ENCODE data around the gene AADACL4.
"Not testable (repeated sequence)": the region's sequence is repeated elsewhere in the genome, so short reads cannot be mapped to it uniquely, and the experiment has no call there.

The AADACL4 gene

DNA sequence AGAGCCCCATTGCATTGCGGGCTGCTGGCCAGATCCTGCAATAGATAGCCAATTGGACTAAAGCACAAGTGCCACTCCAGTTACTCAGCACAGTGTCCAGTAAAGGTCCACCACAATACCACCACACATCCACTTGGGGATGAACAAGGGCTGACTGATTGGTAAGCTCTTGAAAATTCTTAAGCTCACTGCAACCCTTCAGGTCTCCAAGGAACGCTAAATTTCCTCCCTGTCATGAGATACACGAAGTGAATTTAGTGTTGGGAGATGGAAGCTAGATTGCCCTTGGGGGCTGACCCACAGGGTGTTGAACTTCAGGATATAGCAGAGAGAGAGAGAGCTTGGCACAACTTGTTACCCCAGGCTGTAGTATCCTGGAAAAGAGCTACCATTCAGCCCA lies 62.2 kb downstream of the AADACL4 start:
- FAIRE-seq (no peak), DNase-seq (ENCODE audit: insufficient read length, low spot score) (no peak)

DNA sequence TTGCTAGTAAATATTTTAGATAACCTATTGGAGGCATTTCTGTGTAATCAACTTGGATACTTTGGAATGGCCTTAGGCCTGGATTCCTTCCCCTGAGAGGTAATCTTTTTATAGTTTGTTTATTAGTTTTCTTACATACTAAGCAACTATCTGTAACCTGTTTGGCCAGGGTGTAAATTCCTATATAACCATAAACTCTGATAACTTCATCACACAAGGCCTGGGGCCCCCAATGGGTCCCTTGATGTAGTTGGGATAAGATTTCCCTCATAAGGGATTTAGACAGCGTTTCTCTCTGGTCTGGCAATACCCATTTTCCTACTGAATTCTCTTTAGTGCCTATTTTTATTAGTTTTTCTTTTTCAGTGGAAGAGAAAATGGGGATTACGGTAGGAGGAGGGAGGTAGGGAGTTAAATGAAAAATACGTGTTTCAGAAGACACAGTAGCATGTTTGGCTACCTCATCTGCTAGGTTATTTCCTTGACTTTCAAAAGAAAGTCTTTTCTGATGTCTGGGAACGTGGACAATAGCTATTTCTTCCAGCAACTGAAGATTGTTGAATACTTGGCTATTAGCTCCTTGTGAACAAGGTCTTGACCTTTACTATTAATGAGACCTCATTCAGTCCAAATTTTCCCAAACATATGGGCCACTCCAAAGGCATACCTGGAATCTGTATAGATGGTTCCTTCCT lies 64.7 kb downstream of the AADACL4 start:
- no peak for FAIRE-seq
- DNase-seq (ENCODE audit: insufficient read length, low spot score) = no peak

DNA sequence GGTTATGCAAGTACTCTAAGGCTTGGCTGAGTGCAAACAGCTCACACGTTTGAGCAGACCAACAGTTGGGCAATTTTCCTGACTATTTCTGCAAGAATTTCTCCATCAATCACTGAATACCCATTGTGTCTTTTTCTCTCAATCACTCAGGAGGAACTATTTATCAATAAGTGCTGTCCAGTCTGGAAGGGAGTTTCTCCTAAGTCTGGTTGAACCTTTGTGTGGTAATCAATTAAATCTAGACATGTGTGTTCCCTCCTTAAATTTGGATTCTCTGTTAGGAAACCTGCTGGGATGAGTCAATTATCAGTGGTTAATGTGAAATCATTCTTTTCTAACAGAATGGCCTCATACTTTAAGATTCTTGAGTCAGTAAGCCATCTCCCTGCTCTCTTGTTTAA lies 65.2 kb downstream of the AADACL4 start:
- FAIRE-seq (no peak), DNase-seq (ENCODE audit: insufficient read length, low spot score) (no peak)

DNA sequence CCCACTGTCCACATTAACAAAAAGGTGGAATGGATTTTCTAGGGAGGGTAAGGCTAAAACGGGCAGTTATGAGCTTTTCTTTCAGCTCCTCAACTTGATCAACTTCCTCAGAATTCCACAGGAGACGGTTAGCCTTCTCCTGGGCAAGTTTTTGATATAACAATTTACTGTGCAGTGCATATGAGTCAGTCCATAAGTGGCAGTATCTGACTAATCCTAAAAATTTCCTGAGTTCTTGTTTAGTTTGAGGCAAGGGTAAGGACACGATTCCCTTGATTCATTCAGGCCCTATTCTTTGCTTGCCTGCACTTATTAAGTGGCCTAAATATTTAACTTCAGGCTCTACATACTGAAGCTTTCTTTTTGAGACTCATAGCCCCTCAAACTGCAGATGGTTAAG lies 65.8 kb downstream of the AADACL4 start:
- DNase-seq (ENCODE audit: insufficient read length, low spot score) = no peak
- no peak for FAIRE-seq

DNA sequence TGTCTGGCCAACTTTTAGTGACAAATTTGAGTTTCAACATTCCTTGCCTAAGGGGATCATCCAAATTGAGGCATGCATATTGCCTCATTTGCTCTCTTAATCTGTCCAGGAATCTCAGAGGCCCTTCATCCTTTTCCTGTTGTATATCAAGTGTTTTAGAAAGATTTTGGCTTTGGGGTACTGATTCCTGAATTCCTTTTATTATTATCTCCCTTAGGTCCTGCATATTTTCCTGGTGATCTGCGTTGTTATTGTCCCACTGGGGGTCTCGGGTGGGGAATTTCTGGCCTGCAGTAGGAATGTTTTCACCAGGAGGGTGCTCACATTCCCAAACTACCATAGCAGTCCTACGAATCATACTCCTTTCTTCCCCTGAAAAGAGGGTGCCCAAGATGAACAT lies 67.7 kb downstream of the AADACL4 start:
- no peak for DNase-seq (ENCODE audit: insufficient read length, low spot score)
- no peak for FAIRE-seq

DNA sequence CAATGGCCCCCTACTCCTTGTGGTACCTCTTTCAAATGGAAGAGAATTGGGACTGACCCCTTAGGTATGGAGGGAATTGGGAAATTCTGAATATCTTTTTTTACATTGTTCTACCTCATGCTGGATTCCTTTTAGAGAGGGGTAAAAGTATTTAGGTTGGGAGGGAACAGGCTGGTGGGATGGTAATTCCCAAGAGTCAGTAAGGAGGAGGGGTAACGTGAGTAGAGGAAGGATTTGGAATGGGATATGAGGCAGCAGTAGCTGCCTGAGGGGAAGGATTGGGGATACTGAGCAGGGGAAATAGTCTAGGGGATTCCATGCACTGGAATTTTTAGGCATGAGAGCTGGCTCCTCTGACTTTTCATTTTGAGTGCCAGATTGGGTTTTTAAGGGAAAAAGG lies 68.2 kb downstream of the AADACL4 start:
- FAIRE-seq (no peak), DNase-seq (ENCODE audit: insufficient read length, low spot score) (no peak)

DNA sequence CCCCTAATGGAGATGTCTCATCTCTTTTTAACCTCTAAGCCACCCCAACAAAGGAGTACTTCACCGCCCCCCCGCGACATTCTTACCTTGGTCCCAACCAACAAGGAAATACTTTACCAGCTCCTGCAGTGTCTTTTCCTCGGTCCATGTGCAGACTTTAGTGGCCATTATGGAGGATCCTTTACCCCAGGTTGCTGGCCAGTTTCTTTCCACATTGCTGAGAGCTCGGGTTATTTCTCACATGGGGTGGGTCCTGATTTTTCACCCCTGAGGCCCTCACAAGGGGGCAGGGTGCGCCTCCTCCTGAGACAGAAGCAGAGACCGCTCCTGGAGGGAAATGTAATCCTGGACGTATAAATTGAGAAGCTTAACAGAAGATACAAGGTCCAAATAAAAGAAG lies 69.0 kb downstream of the AADACL4 start:
- no peak for FAIRE-seq

DNA sequence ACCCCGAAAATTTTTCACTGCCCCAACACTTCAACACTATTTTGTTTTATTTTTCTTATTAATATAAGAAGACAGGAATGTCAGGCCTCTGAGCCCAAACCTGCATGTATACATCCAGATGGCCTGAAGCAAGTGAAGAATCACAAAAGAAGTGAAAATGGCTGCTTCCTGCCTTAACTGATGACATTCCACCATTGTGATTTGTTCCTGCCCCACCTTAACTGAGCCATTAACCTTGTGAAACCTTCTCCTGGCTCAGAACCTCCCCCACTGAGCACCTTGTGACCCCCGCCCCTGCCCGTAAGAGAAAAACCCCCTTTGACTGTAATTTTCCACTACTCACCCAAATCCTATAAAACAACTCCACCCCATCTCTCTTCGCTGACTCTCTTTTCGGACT lies 69.8 kb downstream of the AADACL4 start:
- FAIRE-seq = not testable (repeated sequence)

More for the DNA sequence above, 69.0 kb downstream of the AADACL4 start:
- DNase-seq (ENCODE audit: insufficient read length, low spot score) = no peak

DNA sequence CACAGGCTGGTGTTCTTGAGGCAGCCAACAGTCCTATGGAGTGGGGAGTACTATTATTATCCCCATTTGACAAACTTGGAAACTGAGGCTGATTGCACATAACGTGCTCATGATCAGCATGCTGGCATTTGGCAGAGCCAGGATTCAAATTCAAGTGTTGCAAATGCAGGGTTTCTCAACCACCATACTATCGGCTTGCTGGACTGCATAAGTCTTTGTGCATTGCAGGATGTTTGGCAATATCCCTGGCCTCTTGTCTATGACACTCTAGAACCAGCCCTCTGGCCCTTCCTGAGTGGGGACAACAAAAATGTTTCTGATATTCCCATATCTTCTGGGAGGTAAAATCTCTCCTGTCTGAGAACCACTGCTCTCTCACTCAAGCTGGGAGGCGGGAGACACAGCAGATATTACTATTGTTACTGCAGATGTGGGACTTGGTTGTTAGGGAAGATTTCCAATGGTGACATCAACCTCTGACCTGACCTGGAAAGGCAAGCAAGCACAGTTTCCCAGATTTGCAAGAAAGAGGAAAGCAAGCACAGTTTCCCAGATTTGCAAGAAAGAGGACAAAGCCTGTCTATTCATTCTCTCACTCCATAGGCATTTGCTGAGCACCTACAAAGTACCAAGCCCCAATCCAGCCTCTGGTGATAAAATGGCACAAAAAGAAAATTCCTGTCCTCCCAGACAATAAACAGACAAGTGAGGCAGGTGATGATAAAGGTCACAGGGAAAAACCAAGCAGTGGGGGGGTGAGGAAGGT lies 71.0 kb downstream of the AADACL4 start:
- FAIRE-seq (no peak), DNase-seq (ENCODE audit: insufficient read length, low spot score) (no peak)

More for the DNA sequence above, 69.8 kb downstream of the AADACL4 start:
- DNase-seq (ENCODE audit: insufficient read length, low spot score) = not testable (repeated sequence)

DNA sequence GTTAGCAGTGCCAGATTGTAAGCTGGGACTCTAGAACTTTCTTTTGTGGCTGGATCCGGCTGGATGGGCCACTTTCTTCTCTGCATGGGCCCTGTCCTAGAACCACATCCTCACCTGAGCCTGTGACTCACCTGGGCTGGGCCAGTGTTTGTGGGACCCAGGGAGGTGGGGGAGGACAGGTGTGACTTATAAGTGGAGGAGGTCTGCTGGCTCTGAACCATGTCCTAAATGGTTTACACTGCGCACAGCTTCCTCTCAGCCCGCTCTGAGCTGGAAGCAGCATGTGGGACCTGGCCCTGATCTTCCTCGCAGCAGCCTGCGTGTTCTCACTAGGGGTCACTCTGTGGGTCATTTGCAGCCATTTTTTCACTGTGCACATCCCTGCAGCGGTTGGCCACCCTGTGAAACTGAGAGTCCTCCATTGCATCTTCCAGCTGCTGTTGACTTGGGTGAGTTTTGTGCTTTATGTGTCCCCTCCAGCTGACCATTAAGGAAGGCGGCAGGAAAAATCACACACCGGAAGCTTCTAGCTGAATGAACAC lies 72.1 kb downstream of the AADACL4 start, which contains the start of gene AADACL3:
AADACL3 (plus strand) TSS at position 215 of the 542 bp plus-strand sequence; CDS start at position 282, 67 bp downstream.
- FAIRE-seq (no peak), DNase-seq (ENCODE audit: insufficient read length, low spot score) (no peak)
